SK-N-SH (cell line): ENCODE data around the gene BBS9. TPM values are rescaled to one million over a fixed set of nuclear protein-coding genes. Genes with fewer than 3 reads are reported as not detected.

Experiments used
- CTCF ChIA-PET: fragments of 300-600, 350-600 bp; formaldehyde crosslinking; extraction: SDS; loops from one replicate; lab custom pipeline; 2021; lab: Yijun Ruan, JAX
- POLR2A ChIA-PET: fragments of 350-600 bp; sonication (Branson Sonifier 250); formaldehyde crosslinking; extraction: SDS; loops from one replicate; lab custom pipeline; 2020; ENCODE audit warnings: antibody characterized with exemption, inconsistent platforms; lab: Yijun Ruan, JAX
- DNase-seq: peaks from one replicate; pipeline ENCODE4 v3.0.0; 2012
- H2AFZ ChIP-seq: fragments of 200-600 bp; sonication (generic); 2 replicates; pipeline ENCODE4 v1.8.1; 2016; ENCODE audit warnings: antibody characterized with exemption, mild to moderate bottlenecking, low read depth
- H3F3A ChIP-seq: fragments of 200-600 bp; sonication (generic); replicated peaks from 2 replicates; pipeline ENCODE3; 2016; ENCODE audit warnings: antibody characterized with exemption, mild to moderate bottlenecking; ENCODE audit not compliant: insufficient read depth
- H3K27ac ChIP-seq, 2 experiments: fragments of 200-500 bp in 1 of 2; fragments of 200-600 bp in 1 of 2; sonication (Bioruptor generic) in 1 of 2; sonication (generic), shearing (Covaris generic) in 1 of 2; 2 replicates each; pipeline versions ENCODE4 v1.5.1 to v1.6.1; 2014 to 2016; ENCODE audit warnings: low read depth in 2 of 2, inconsistent platforms in 1 of 2, low read length in 1 of 2, mild to moderate bottlenecking in 1 of 2, mixed read lengths in 1 of 2
- H3K27me3 ChIP-seq: fragments of 200-600 bp; sonication (generic), shearing (Covaris generic); 2 replicates; pipeline ENCODE4 v1.6.1; 2016; ENCODE audit warnings: mixed run types; ENCODE audit not compliant: insufficient read depth
- H3K36me3 ChIP-seq, 2 experiments: fragments of 200-500 bp in 1 of 2; fragments of 200-600 bp in 1 of 2; sonication (Bioruptor generic) in 1 of 2; sonication (generic) in 1 of 2; replicated peaks in 1 of 2; 2 replicates each; pipeline versions ENCODE3 to v1.5.1; 2014 to 2016; ENCODE audit warnings: low read length in 1 of 2, mild to moderate bottlenecking in 1 of 2; ENCODE audit not compliant: insufficient read depth in 2 of 2, control insufficient read depth in 1 of 2
- H3K4me1 ChIP-seq, 2 experiments: fragments of 200-500 bp in 1 of 2; fragments of 200-600 bp in 1 of 2; sonication (Bioruptor generic) in 1 of 2; sonication (generic), shearing (Covaris generic) in 1 of 2; 2 replicates each; pipeline versions ENCODE4 v1.5.1 to v1.6.1; 2014 to 2016; ENCODE audit warnings: low read depth in 1 of 2, low read length in 1 of 2, mixed run types in 1 of 2; ENCODE audit not compliant: insufficient read depth in 2 of 2, control insufficient read depth in 1 of 2
- H3K4me2 ChIP-seq: fragments of 200-600 bp; sonication (generic), shearing (Covaris generic); 2 replicates; pipeline ENCODE4 v1.6.1; 2017; ENCODE audit warnings: mixed run types
- H3K4me3 ChIP-seq, 2 experiments: fragments of 200-500 bp in 1 of 2; fragments of 200-600 bp in 1 of 2; sonication (Bioruptor generic) in 1 of 2; sonication (generic), shearing (Covaris generic) in 1 of 2; 2 replicates each; pipeline versions ENCODE4 v1.5.1 to v1.8.1; 2014 to 2016; ENCODE audit warnings: low read depth in 2 of 2, inconsistent platforms in 1 of 2, low read length in 1 of 2, mild to moderate bottlenecking in 1 of 2, mixed read lengths in 1 of 2, moderate library complexity in 1 of 2
- H3K79me2 ChIP-seq: fragments of 200-600 bp; sonication (generic); 2 replicates; pipeline ENCODE4 v1.8.1; 2017; ENCODE audit warnings: mild to moderate bottlenecking; ENCODE audit not compliant: insufficient read depth
- H3K9ac ChIP-seq: fragments of 200-600 bp; sonication (generic); 2 replicates; pipeline ENCODE4 v1.6.1; 2017; ENCODE audit warnings: mixed run types
- H3K9me2 ChIP-seq: fragments of 200-600 bp; sonication (generic); 2 replicates; pipeline ENCODE4 v1.6.1; 2017; ENCODE audit warnings: mixed run types
- H3K9me3 ChIP-seq: fragments of 200-600 bp; sonication (generic); 2 replicates; pipeline ENCODE4 v1.6.1; 2017; ENCODE audit warnings: mixed run types, mild to moderate bottlenecking, moderate library complexity
- H4K20me1 ChIP-seq: fragments of 200-600 bp; sonication (generic); 2 replicates; pipeline ENCODE4 v1.6.1; 2017; ENCODE audit warnings: mild to moderate bottlenecking, mixed run types; ENCODE audit not compliant: insufficient read depth
- FOSL2 ChIP-seq: IDR thresholded peaks from 2 replicates; pipeline ENCODE4 v1.4.0; 2012; ENCODE audit warnings: low read depth, mild to moderate bottlenecking, moderate library complexity, borderline replicate concordance
- FOXM1 ChIP-seq: IDR thresholded peaks from 2 replicates; pipeline ENCODE4 v1.4.0; 2012; ENCODE audit warnings: low read depth, mild to moderate bottlenecking
- GABPA ChIP-seq: IDR thresholded peaks from 2 replicates; pipeline ENCODE4 v1.4.0; 2012; ENCODE audit warnings: low read depth, mild to moderate bottlenecking
- IRF3 ChIP-seq: fragments of 150-350 bp; IDR thresholded peaks from 2 replicates; pipeline ENCODE4 v1.6.1; 2016; ENCODE audit warnings: mild to moderate bottlenecking, low read depth, low read length
- MEF2A ChIP-seq: IDR thresholded peaks from 2 replicates; pipeline ENCODE4 v1.4.0; 2012; ENCODE audit warnings: low read depth, borderline replicate concordance
- MXI1 ChIP-seq: IDR thresholded peaks from 2 replicates; pipeline ENCODE4 v1.6.1; 2012; ENCODE audit warnings: mild to moderate bottlenecking, low read depth, low read length, improper control_type of control experiment
- NRF1 ChIP-seq: IDR thresholded peaks from 2 replicates; pipeline ENCODE4 v1.6.1; 2012; ENCODE audit warnings: low read depth, mild to moderate bottlenecking, low read length
- SIN3A ChIP-seq: IDR thresholded peaks from 2 replicates; pipeline ENCODE4 v1.6.1; 2012; ENCODE audit warnings: low read depth, mild to moderate bottlenecking, low read length, moderate library complexity, borderline replicate concordance
- TEAD4 ChIP-seq: IDR thresholded peaks from 2 replicates; pipeline ENCODE4 v1.4.0; 2012; ENCODE audit warnings: mild to moderate bottlenecking, borderline replicate concordance; ENCODE audit not compliant: insufficient read depth
- WGBS: methylation state at CpG from one replicate; pipeline ENCODE4 v1.1.6; 2017; ENCODE audit warnings: low lambda C conversion rate; 5-methylcytosine and 5-hydroxymethylcytosine counted together
- polyA plus RNA-seq, 3 experiments: library from polyadenylated mRNA; depleted of rRNA; stranded (reverse); fragments of >200 nt; gene quantifications; 2 replicates each; pipeline ENCODE4 v1.2.3, GENCODE V29; 2012
- TF ChIP-seq, protein P1 (sequence below): IDR thresholded peaks from 2 replicates; pipeline ENCODE4 v1.4.0; 2012; ENCODE audit warnings: low read depth, borderline replicate concordance

Gene BBS9
- polyA plus RNA-seq, 1 of the 3 experiments (the other 2 are of a cell fraction): 7.5 TPM

GRCh38 chr7:33640741-33641140 lies 511.4 kb downstream of the BBS9 start:
- Histone ChIP-seq H3F3A (no peaks in the 10 kb centered on the region), H3K79me2 (no peaks in the 10 kb centered on the region), H3K9me3 (no peaks in the 10 kb centered on the region)
- TF ChIP-seq, protein P1, sequence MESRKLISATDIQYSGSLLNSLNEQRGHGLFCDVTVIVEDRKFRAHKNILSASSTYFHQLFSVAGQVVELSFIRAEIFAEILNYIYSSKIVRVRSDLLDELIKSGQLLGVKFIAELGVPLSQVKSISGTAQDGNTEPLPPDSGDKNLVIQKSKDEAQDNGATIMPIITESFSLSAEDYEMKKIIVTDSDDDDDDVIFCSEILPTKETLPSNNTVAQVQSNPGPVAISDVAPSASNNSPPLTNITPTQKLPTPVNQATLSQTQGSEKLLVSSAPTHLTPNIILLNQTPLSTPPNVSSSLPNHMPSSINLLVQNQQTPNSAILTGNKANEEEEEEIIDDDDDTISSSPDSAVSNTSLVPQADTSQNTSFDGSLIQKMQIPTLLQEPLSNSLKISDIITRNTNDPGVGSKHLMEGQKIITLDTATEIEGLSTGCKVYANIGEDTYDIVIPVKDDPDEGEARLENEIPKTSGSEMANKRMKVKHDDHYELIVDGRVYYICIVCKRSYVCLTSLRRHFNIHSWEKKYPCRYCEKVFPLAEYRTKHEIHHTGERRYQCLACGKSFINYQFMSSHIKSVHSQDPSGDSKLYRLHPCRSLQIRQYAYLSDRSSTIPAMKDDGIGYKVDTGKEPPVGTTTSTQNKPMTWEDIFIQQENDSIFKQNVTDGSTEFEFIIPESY: no peak
- TF ChIP-seq IRF3: no peak
- TF ChIP-seq, all 33 proteins: peak for 0
- Histone ChIP-seq H3K4me3 (no peak overlapping the region), H3K36me3 (no peaks in the 10 kb centered on the region), H2AFZ (no peak overlapping the region), H3K9ac (no peak overlapping the region), H3K27me3 (no peaks in the 10 kb centered on the region), H3K9me2 (no peaks in the 10 kb centered on the region), H3K27ac (no peak overlapping the region), H4K20me1 (no peaks in the 10 kb centered on the region), H3K4me2 (no peak overlapping the region), H3K4me1 (peaks cover 8% of the 10 kb centered on the region in 2 experiments)
- ChIA-PET POLR2A (no interaction called here), CTCF (no interaction called here)
- WGBS: 80% methylated on average over 3 of the region's 3 CpGs
- no peak for DNase-seq

DNA sequence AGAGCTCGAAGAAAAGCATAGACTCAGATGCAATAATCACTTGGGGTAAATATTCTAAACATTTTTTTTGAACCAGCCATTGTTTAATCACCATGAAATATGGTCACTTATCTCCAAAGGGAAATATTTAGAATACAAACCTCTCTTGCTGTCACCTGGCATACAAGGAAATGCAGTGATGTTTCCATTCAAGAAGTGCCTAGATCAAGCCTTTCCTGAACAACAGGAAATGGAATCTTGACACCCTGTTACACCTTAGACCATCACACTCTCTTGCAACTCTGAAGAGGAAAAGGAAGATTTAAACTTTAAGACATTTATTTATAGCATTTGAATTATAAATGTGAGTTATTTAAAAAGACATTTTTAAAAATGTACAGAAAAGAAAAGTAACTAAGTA lies 512.9 kb downstream of the BBS9 start:
- no peaks in the 10 kb centered on the region for H3K9me2 ChIP-seq
- WGBS: 26% methylated on average over 1 of the region's 1 CpG
- H3K4me3 ChIP-seq: no peak overlapping the region
- no peak overlapping the region for H2AFZ ChIP-seq
- no peaks in the 10 kb centered on the region for H3K36me3 ChIP-seq
- no peaks in the 10 kb centered on the region for H3F3A ChIP-seq
- no peaks in the 10 kb centered on the region for H4K20me1 ChIP-seq
- no peak overlapping the region for H3K4me2 ChIP-seq
- CTCF ChIA-PET: no interaction called here
- H3K27me3 ChIP-seq: no peaks in the 10 kb centered on the region
- no peaks in the 10 kb centered on the region for H3K9me3 ChIP-seq
- TF ChIP-seq MXI1 (no peak), MEF2A (no peak), NRF1 (no peak), FOXM1 (no peak), TEAD4 (no peak), GABPA (no peak), SIN3A (no peak), FOSL2 (no peak)
- H3K27ac ChIP-seq: no peak overlapping the region
- POLR2A ChIA-PET: no interaction called here
- DNase-seq: no peak
- peaks cover 8 to 12% of the 10 kb centered on the region in 2 experiments for H3K4me1 ChIP-seq
- H3K9ac ChIP-seq: no peak overlapping the region
- H3K79me2 ChIP-seq: no peaks in the 10 kb centered on the region
